Measurements from ENCODE around the gene SPIN2B.
A peak's percentile ranks its signal among the peaks of the same experiment; 100 is the strongest.

DNA sequence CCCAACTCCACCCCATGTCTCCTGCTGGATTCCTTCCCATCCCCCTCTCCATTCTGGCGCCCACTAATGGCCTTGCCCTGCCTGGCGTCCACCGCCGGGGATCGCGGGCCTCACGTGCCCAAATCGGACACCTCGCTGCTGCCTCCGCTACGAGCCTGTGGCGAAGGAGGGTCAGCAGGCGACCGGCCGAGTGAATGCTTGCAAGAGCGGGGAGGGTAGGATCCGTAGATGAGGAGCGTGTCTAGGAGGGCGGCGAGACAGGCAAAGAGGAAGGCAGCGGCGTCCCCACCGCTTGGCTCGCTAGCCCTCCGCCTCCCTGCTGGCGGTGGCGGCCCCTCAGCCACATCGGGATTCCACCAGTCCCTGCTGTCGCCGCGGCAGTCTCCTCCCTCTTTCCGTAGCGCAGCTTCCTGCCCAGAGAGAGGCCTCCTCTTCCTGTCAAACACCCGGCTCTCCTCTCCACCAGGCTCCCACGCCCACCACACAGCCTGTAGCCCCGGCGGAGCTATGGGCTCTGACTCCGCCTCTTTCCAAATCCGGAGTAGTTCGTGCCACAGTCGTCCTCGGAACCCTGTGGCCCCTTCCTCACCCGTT lies at the start of gene SPIN2B:
- TF ChIP-seq, protein P1, sequence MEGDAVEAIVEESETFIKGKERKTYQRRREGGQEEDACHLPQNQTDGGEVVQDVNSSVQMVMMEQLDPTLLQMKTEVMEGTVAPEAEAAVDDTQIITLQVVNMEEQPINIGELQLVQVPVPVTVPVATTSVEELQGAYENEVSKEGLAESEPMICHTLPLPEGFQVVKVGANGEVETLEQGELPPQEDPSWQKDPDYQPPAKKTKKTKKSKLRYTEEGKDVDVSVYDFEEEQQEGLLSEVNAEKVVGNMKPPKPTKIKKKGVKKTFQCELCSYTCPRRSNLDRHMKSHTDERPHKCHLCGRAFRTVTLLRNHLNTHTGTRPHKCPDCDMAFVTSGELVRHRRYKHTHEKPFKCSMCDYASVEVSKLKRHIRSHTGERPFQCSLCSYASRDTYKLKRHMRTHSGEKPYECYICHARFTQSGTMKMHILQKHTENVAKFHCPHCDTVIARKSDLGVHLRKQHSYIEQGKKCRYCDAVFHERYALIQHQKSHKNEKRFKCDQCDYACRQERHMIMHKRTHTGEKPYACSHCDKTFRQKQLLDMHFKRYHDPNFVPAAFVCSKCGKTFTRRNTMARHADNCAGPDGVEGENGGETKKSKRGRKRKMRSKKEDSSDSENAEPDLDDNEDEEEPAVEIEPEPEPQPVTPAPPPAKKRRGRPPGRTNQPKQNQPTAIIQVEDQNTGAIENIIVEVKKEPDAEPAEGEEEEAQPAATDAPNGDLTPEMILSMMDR (CRISPR knock-in tag; IDR thresholded peaks at IDR 0.05), result peak; percentile 56
- TF ChIP-seq MXD1 (CRISPR knock-in tag; IDR thresholded peaks at IDR 0.05), result peak; percentile 58; the same call in 1 of the 2 replicates
